Measurements from ENCODE around the gene APCDD1L. TPM values are rescaled to one million over a fixed set of nuclear protein-coding genes. Genes with fewer than 3 reads are reported as not detected.

The APCDD1L gene
- polyA plus RNA-seq, 1 of the 3 experiments (the other 2 are of a cell fraction): 0.99 TPM

- 90% methylated on average over 5 of the region's 5 CpGs for WGBS (ENCODE audit: low lambda C conversion rate)
- H3K4me2 ChIP-seq: no peak overlapping the region
- H3K9me3 ChIP-seq: no peaks in the 10 kb centered on the region
- H3K4me3 ChIP-seq (ENCODE audit: low read depth in 2 of 2, low read length in 1 of 2): no peak overlapping the region
- H3K27ac ChIP-seq (ENCODE audit: low read depth in 2 of 2, low read length in 1 of 2): no peak overlapping the region
- peaks cover 20 to 47% of the 10 kb centered on the region in 2 experiments for H3K36me3 ChIP-seq (replicated peaks in 1 of 2; ENCODE audit: control insufficient read depth in 1 of 2, insufficient read depth in 2 of 2, low read length in 1 of 2)
- CTCF ChIA-PET: interaction anchor here (0.6 to 0.9 kb wide), 4 partner anchors 30 to 183 kb away, joined by 3 read pairs; no protein-coding TSS in a partner anchor
- H3K27me3 ChIP-seq (ENCODE audit: insufficient read depth): no peaks in the 10 kb centered on the region
- DNase-seq: no peak
- H2AFZ ChIP-seq (ENCODE audit: low read depth): no peak overlapping the region
- H3K9me2 ChIP-seq: no peaks in the 10 kb centered on the region
- H3K4me1 ChIP-seq (ENCODE audit: control insufficient read depth in 1 of 2, insufficient read depth in 2 of 2, low read depth in 1 of 2, low read length in 1 of 2): peaks cover 0 to 4% of the 10 kb centered on the region in 2 experiments; a peak in 2 of 4 replicates
- peaks cover 10% of the 10 kb centered on the region for H3F3A ChIP-seq (replicated peaks; ENCODE audit: insufficient read depth)
- peaks cover 8% of the 10 kb centered on the region; the same call in 1 of the 2 replicates for H4K20me1 ChIP-seq (ENCODE audit: insufficient read depth)
- no peak for TF ChIP-seq EP300 (IDR thresholded peaks at IDR 0.05; ENCODE audit: borderline replicate concordance in 1 of 2, low read depth in 1 of 2, low read length in 1 of 2)
- no peak for TF ChIP-seq FOXM1 (IDR thresholded peaks at IDR 0.05; ENCODE audit: low read depth)
- TF ChIP-seq FOSL2 (IDR thresholded peaks at IDR 0.05; ENCODE audit: borderline replicate concordance, low read depth): no peak
- TF ChIP-seq MXI1 (IDR thresholded peaks at IDR 0.05; ENCODE audit: low read depth, low read length): no peak
- TF ChIP-seq YY1 (IDR thresholded peaks at IDR 0.05; ENCODE audit: low read depth): no peak
- no peak for TF ChIP-seq POLR2AphosphoS5 (IDR thresholded peaks at IDR 0.05; ENCODE audit: low read depth, low read length)
- no peak for TF ChIP-seq RFX5 (IDR thresholded peaks at IDR 0.05; ENCODE audit: low read length)
- no peak for TF ChIP-seq CHD2 (IDR thresholded peaks at IDR 0.05; ENCODE audit: low read length, partially characterized antibody)
- no peak for TF ChIP-seq SIN3A (IDR thresholded peaks at IDR 0.05; ENCODE audit: borderline replicate concordance, low read depth, low read length)
- TF ChIP-seq GABPA (IDR thresholded peaks at IDR 0.05; ENCODE audit: low read depth): no peak
- TF ChIP-seq NRF1 (IDR thresholded peaks at IDR 0.05; ENCODE audit: low read depth, low read length): no peak
- no peak for TF ChIP-seq PBX3 (IDR thresholded peaks at IDR 0.05)
- no peak for TF ChIP-seq EZH2phosphoT487 (IDR thresholded peaks at IDR 0.05; ENCODE audit: borderline replicate concordance, low read depth)
- no peak for TF ChIP-seq MAX (IDR thresholded peaks at IDR 0.05; ENCODE audit: low read depth)
- TF ChIP-seq ELF1 (IDR thresholded peaks at IDR 0.05): no peak
- no peak for TF ChIP-seq RAD21 (IDR thresholded peaks at IDR 0.05; ENCODE audit: low read length)
- H3K79me2 ChIP-seq (ENCODE audit: insufficient read depth): peaks cover 88% of the 10 kb centered on the region
- POLR2A ChIA-PET: no interaction called here
- H3K9ac ChIP-seq: no peak overlapping the region
These were observed 96.0 kb downstream of the APCDD1L start for GRCh38 chr20:58418949-58419748.

- H3K9ac ChIP-seq: no peak overlapping the region
- no peak overlapping the region for H3K4me3 ChIP-seq (ENCODE audit: low read depth in 2 of 2, low read length in 1 of 2)
- H2AFZ ChIP-seq (ENCODE audit: low read depth): no peak overlapping the region
- H3F3A ChIP-seq (replicated peaks; ENCODE audit: insufficient read depth): peaks cover 10% of the 10 kb centered on the region
- H3K4me1 ChIP-seq (ENCODE audit: control insufficient read depth in 1 of 2, insufficient read depth in 2 of 2, low read depth in 1 of 2, low read length in 1 of 2): peaks cover 0 to 4% of the 10 kb centered on the region in 2 experiments; a peak in 2 of 4 replicates
- CTCF ChIA-PET: no interaction called here
- DNase-seq: no peak
- POLR2A ChIA-PET: no interaction called here
- H3K36me3 ChIP-seq (replicated peaks in 1 of 2; ENCODE audit: control insufficient read depth in 1 of 2, insufficient read depth in 2 of 2, low read length in 1 of 2): peaks cover 20 to 33% of the 10 kb centered on the region in 2 experiments
- H3K79me2 ChIP-seq (ENCODE audit: insufficient read depth): peaks cover 80% of the 10 kb centered on the region
- no peak overlapping the region for H3K4me2 ChIP-seq
- 92% methylated on average over 3 of the region's 3 CpGs for WGBS (ENCODE audit: low lambda C conversion rate)
- peaks cover 9% of the 10 kb centered on the region for H4K20me1 ChIP-seq (ENCODE audit: insufficient read depth)
- H3K27me3 ChIP-seq (ENCODE audit: insufficient read depth): no peaks in the 10 kb centered on the region
- H3K9me2 ChIP-seq: no peaks in the 10 kb centered on the region
- H3K27ac ChIP-seq (ENCODE audit: low read depth in 2 of 2, low read length in 1 of 2): no peak overlapping the region
- H3K9me3 ChIP-seq: no peaks in the 10 kb centered on the region
- TF ChIP-seq RXRA (IDR thresholded peaks at IDR 0.05; ENCODE audit: borderline replicate concordance, low read depth) (no peak), JUND (IDR thresholded peaks at IDR 0.05) (no peak), YY1 (IDR thresholded peaks at IDR 0.05; ENCODE audit: low read depth) (no peak), SMC3 (IDR thresholded peaks at IDR 0.05; ENCODE audit: low read depth, low read length) (no peak), RCOR1 (IDR thresholded peaks at IDR 0.05; ENCODE audit: low read length) (no peak), MXI1 (IDR thresholded peaks at IDR 0.05; ENCODE audit: low read depth, low read length) (no peak), CHD2 (IDR thresholded peaks at IDR 0.05; ENCODE audit: low read length, partially characterized antibody) (no peak), PBX3 (IDR thresholded peaks at IDR 0.05) (no peak), TEAD4 (IDR thresholded peaks at IDR 0.05; ENCODE audit: borderline replicate concordance, insufficient read depth) (no peak), CTCF (IDR thresholded peaks at IDR 0.05) (no peak), ELF1 (IDR thresholded peaks at IDR 0.05) (no peak), SIN3A (IDR thresholded peaks at IDR 0.05; ENCODE audit: borderline replicate concordance, low read depth, low read length) (no peak), USF2 (IDR thresholded peaks at IDR 0.05; ENCODE audit: borderline replicate concordance, low read depth, low read length) (no peak)
These were observed 97.8 kb downstream of the APCDD1L start for GRCh38 chr20:58417438-58417837.
